K562 (cell line): ENCODE results near the gene ANO8. TPM values are rescaled to one million over a fixed set of nuclear protein-coding genes. Genes with fewer than 3 reads are reported as not detected.

ENCODE experiments used
- CC2D1A ChIP-seq: fragments of 450-650 bp; IDR thresholded peaks from 2 replicates; pipeline ENCODE4 v1.6.1; 2017; ENCODE audit warnings: mild to moderate bottlenecking
- COPS2 ChIP-seq: fragments of 450-650 bp; conservative IDR thresholded peaks from 2 replicates; pipeline ENCODE4 v1.6.1; 2016; ENCODE audit warnings: mild to moderate bottlenecking, moderate library complexity
- ETS1 ChIP-seq: conservative IDR thresholded peaks from 2 replicates; pipeline ENCODE4 v1.6.1; 2011; ENCODE audit warnings: low read depth, mild to moderate bottlenecking, low read length; ENCODE audit not compliant: control insufficient read depth
- FUS ChIP-seq: fragments of 200-400 bp; formaldehyde crosslinking; optimal IDR thresholded peaks from 2 replicates; pipeline ENCODE3; 2017; ENCODE audit warnings: low read depth, low read length
- GATAD2B ChIP-seq: fragments of 450-650 bp; IDR thresholded peaks from 2 replicates; pipeline ENCODE4 v1.6.1; 2017; ENCODE audit warnings: mild to moderate bottlenecking, borderline replicate concordance
- RCOR1 ChIP-seq, 2 experiments: IDR thresholded peaks; 2 replicates each; pipeline ENCODE4 v1.6.1; 2012; ENCODE audit warnings: low read depth in 2 of 2, low read length in 2 of 2, borderline replicate concordance in 1 of 2, improper control_type of control experiment in 1 of 2
- SP1 ChIP-seq: sonication (generic); formaldehyde crosslinking; IDR thresholded peaks from 2 replicates; pipeline ENCODE4 v1.8.1; 2022; ENCODE audit warnings: mild to moderate bottlenecking, missing genetic modification reagents
- SRF ChIP-seq, 2 experiments: fragments of 250-450, 450-650 bp in 1 of 2; sonication (Bioruptor Pico) in 1 of 2; sonication (generic) in 1 of 2; formaldehyde crosslinking; IDR thresholded peaks; 2 replicates each; pipeline versions ENCODE4 v1.5.0 to v1.5.1; 2020 to 2022; ENCODE audit warnings: mild to moderate bottlenecking in 1 of 2, missing genetic modification reagents in 1 of 2
- SUPT5H ChIP-seq: fragments of 450-650 bp; IDR thresholded peaks from 2 replicates; pipeline ENCODE4 v1.6.1; 2016
- U2AF2 ChIP-seq: fragments of 200-400 bp; formaldehyde crosslinking; optimal IDR thresholded peaks from 2 replicates; pipeline ENCODE3; 2017; ENCODE audit warnings: low read depth, mild to moderate bottlenecking, low read length
- ZNF134 ChIP-seq: fragments of 250-450 bp; sonication (Bioruptor Pico); conservative IDR thresholded peaks from 2 replicates; pipeline ENCODE4 v1.4.0; 2020
- ZNF384 ChIP-seq: IDR thresholded peaks from 2 replicates; pipeline ENCODE4 v1.6.1; 2012; ENCODE audit warnings: low read depth, low read length, improper control_type of control experiment
- ZZZ3 ChIP-seq: fragments of 450-650 bp; IDR thresholded peaks from 2 replicates; pipeline ENCODE4 v1.6.1; 2016; ENCODE audit warnings: antibody characterized with exemption, mild to moderate bottlenecking, moderate library complexity
- polyA plus RNA-seq, 8 experiments: library from polyadenylated mRNA; depleted of rRNA in 4 of 8; stranded (reverse) in 5 of 8; unstranded in 3 of 8; fragments of >200 nt; fragmentation: Nextera tagmentation in 2 of 8; fragmentation: Illumina TruSeq in 1 of 8; extraction: Ambion mirVana in 2 of 8; extraction: Trizol in 1 of 8; gene quantifications; 2 replicates each; pipeline versions ENCODE4 v1.2.1 to v1.2.3, GENCODE V29; 2011 to 2014; ENCODE audit warnings: inconsistent platforms in 1 of 8, missing spikeins in 1 of 8
- total RNA-seq, 7 experiments: library from RNA; depleted of rRNA in 6 of 7; stranded (reverse); fragments of >200 nt in 6 of 7; fragmentation: Illumina TruSeq in 2 of 7; extraction: Trizol in 2 of 7; gene quantifications; 2 replicates each; pipeline versions ENCODE4 v1.2.1 to v1.2.3, GENCODE V29; 2011 to 2021; ENCODE audit warnings: low replicate concordance in 1 of 7
- TF ChIP-seq, protein P1 (sequence below): fragments of 450-650 bp; IDR thresholded peaks from 2 replicates; pipeline ENCODE4 v1.6.1; 2016; ENCODE audit warnings: low read depth
- TF ChIP-seq, protein P2 (sequence below): fragments of 250-450 bp; sonication (Bioruptor Pico); IDR thresholded peaks from 2 replicates; pipeline ENCODE4 v1.5.0; 2021
- TF ChIP-seq, protein P3 (sequence below): fragments of 250-450 bp; sonication (Bioruptor Pico); IDR thresholded peaks from 2 replicates; pipeline ENCODE4 v1.4.0; 2020

Gene ANO8
- total and polyA plus RNA-seq, 9 of the 15 experiments (the other 6 are each of a cell fraction or from before 2014, with no cell fraction given): 0.07 to 7.6 (median 2.3) TPM; not detected in 1

DNA sequence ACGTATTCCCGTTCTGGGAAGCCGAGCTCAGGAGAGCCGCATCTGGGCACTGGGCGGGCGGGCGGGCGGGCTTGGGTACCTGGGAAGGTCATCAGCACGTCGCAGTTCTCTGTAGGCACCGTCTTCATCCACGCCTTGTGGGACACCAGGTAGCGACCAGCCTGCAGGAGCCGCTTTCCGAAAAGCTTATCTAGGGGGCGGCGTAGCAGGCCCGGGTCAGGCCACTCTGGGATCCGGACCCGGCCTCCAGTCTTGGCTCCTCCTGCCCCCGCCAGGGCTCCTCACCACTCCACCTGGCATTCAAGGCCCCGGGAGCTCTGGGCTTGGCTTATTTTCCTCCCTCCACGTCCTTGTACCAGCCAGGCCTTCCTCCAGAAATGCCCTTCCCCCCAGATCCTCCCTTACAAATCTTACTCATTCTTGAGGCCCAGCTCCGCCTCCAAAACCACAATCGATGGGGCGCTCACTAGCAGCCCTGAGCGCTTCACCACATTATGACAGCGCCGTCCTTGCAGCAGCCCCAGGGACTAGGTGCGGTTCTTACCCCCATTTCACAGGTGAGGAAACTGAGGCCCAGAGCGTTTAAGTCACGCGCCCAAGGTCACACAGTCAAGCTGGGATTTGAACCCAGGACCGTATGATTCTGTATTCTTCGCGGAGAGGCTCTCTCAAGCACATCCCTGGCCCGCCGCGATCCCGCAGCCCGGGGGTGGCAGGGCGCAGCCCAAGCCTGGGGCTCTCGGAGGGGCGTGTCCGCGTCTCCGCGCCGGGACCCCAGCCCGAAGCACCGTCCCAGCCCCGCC is 843 bp downstream of the ANO8 start (continued):
- TF ChIP-seq SUPT5H (peak; percentile 50; the same call in 1 of the 2 replicates), ZNF384 (no peak), SP1 (CRISPR knock-in tag) (peak; percentile 92), ETS1 (no peak; the same call in 1 of the 2 replicates), RCOR1 (IDR thresholded peaks at IDR 0.05; ENCODE audit: borderline replicate concordance in 1 of 2, low read depth in 2 of 2, low read length in 2 of 2) (peak; percentile 92 to 98), GATAD2B (no peak), ZZZ3 (no peak), COPS2 (no peak), ZNF134 (CRISPR knock-in tag) (peak; percentile 51; the same call in 1 of the 2 replicates), FUS (no peak), U2AF2 (no peak), CC2D1A (peak; percentile 66), SRF (CRISPR knock-in tag; IDR thresholded peaks at IDR 0.05) (no peak)
- TF ChIP-seq, protein P1, sequence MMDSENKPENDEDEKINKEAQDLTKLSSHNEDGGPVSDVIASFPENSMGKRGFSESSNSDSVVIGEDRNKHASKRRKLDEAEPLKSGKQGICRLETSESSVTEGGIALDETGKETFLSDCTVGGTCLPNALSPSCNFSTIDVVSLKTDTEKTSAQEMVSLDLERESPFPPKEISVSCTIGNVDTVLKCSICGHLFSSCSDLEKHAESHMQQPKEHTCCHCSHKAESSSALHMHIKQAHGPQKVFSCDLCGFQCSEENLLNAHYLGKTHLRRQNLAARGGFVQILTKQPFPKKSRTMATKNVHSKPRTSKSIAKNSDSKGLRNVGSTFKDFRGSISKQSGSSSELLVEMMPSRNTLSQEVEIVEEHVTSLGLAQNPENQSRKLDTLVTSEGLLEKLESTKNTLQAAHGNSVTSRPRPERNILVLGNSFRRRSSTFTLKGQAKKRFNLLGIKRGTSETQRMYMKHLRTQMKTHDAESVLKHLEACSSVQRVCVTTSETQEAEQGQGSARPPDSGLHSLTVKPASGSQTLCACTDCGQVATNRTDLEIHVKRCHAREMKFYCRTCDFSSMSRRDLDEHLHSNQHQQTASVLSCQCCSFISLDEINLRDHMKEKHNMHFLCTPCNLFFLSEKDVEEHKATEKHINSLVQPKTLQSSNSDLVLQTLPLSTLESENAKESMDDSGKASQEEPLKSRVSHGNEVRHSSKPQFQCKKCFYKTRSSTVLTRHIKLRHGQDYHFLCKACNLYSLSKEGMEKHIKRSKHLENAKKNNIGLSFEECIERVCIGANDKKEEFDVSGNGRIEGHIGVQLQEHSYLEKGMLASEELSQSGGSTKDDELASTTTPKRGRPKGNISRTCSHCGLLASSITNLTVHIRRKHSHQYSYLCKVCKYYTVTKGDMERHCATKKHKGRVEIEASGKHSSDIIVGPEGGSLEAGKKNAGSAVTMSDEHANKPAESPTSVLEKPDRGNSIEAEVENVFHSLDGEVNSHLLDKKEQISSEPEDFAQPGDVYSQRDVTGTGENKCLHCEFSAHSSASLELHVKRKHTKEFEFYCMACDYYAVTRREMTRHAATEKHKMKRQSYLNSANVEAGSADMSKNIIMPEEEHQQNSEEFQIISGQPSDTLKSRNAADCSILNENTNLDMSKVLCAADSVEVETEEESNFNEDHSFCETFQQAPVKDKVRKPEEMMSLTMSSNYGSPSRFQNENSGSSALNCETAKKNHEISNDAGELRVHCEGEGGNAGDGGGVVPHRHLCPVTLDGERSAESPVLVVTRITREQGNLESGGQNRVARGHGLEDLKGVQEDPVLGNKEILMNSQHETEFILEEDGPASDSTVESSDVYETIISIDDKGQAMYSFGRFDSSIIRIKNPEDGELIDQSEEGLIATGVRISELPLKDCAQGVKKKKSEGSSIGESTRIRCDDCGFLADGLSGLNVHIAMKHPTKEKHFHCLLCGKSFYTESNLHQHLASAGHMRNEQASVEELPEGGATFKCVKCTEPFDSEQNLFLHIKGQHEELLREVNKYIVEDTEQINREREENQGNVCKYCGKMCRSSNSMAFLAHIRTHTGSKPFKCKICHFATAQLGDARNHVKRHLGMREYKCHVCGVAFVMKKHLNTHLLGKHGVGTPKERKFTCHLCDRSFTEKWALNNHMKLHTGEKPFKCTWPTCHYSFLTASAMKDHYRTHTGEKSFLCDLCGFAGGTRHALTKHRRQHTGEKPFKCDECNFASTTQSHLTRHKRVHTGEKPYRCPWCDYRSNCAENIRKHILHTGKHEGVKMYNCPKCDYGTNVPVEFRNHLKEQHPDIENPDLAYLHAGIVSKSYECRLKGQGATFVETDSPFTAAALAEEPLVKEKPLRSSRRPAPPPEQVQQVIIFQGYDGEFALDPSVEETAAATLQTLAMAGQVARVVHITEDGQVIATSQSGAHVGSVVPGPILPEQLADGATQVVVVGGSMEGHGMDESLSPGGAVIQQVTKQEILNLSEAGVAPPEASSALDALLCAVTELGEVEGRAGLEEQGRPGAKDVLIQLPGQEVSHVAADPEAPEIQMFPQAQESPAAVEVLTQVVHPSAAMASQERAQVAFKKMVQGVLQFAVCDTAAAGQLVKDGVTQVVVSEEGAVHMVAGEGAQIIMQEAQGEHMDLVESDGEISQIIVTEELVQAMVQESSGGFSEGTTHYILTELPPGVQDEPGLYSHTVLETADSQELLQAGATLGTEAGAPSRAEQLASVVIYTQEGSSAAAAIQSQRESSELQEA: no peak
- TF ChIP-seq, protein P2, sequence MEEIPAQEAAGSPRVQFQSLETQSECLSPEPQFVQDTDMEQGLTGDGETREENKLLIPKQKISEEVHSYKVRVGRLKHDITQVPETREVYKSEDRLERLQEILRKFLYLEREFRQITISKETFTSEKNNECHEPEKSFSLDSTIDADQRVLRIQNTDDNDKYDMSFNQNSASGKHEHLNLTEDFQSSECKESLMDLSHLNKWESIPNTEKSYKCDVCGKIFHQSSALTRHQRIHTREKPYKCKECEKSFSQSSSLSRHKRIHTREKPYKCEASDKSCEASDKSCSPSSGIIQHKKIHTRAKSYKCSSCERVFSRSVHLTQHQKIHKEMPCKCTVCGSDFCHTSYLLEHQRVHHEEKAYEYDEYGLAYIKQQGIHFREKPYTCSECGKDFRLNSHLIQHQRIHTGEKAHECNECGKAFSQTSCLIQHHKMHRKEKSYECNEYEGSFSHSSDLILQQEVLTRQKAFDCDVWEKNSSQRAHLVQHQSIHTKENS (CRISPR knock-in tag): no peak
- TF ChIP-seq, protein P3, sequence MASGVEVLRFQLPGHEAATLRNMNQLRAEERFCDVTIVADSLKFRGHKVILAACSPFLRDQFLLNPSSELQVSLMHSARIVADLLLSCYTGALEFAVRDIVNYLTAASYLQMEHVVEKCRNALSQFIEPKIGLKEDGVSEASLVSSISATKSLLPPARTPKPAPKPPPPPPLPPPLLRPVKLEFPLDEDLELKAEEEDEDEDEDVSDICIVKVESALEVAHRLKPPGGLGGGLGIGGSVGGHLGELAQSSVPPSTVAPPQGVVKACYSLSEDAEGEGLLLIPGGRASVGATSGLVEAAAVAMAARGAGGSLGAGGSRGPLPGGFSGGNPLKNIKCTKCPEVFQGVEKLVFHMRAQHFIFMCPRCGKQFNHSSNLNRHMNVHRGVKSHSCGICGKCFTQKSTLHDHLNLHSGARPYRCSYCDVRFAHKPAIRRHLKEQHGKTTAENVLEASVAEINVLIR (CRISPR knock-in tag): 0 out of 2 replicates have a peak, but pooled peaks have one; percentile 40
